ENCODE results near the gene BCORL1.
A peak's percentile ranks its signal among the peaks of the same experiment; 100 is the strongest.

Gene BCORL1

GRCh38 chrX:129982300-129983251, at the start of gene BCORL1:
Gene BCORL1 (plus strand): TSS chrX:129982635. CDS start chrX:130005232, 22,597 bp downstream.
- DNase-seq, result peak; percentile 89

GRCh38 chrX:129932821-129933321, 49.6 kb upstream of the BCORL1 start:
- no peak for DNase-seq

GRCh38 chrX:129933700-129934099, 48.7 kb upstream of the BCORL1 start:
- DNase-seq, result no peak

GRCh38 chrX:129934461-129934860, 48.0 kb upstream of the BCORL1 start:
- no peak for DNase-seq

- DNase-seq, result no peak
These were observed 47.5 kb upstream of the BCORL1 start for GRCh38 chrX:129934952-129935351.

GRCh38 chrX:129938081-129938480, 44.4 kb upstream of the BCORL1 start:
- no peak for DNase-seq

GRCh38 chrX:129939986-129940385, 42.4 kb upstream of the BCORL1 start:
- DNase-seq, result no peak

- DNase-seq, result no peak
These were observed 41.7 kb upstream of the BCORL1 start for GRCh38 chrX:129940721-129941120.

GRCh38 chrX:129945131-129945530, 37.3 kb upstream of the BCORL1 start:
- no peak for DNase-seq

- DNase-seq, result no peak
These were observed 29.1 kb upstream of the BCORL1 start for GRCh38 chrX:129953334-129953648.

- no peak for DNase-seq
These were observed 28.6 kb upstream of the BCORL1 start for GRCh38 chrX:129953881-129954280.

- no peak for DNase-seq
These were observed 27.6 kb upstream of the BCORL1 start for GRCh38 chrX:129954804-129955203.

- no peak for DNase-seq
These were observed 26.8 kb upstream of the BCORL1 start for GRCh38 chrX:129955682-129956081.

- DNase-seq, result no peak
These were observed 26.3 kb upstream of the BCORL1 start for GRCh38 chrX:129956145-129956544.

GRCh38 chrX:129956765-129957164, 25.7 kb upstream of the BCORL1 start:
- DNase-seq, result no peak

GRCh38 chrX:129957241-129958082, 25.0 kb upstream of the BCORL1 start:
- no peak for DNase-seq

GRCh38 chrX:129958083-129958465, 24.4 kb upstream of the BCORL1 start:
- DNase-seq, result no peak

- no peak for DNase-seq
These were observed 23.5 kb upstream of the BCORL1 start for GRCh38 chrX:129958814-129959492.

GRCh38 chrX:129959493-129959832, 23.0 kb upstream of the BCORL1 start:
- no peak for DNase-seq

- no peak for DNase-seq
These were observed 21.0 kb upstream of the BCORL1 start for GRCh38 chrX:129961180-129962083.

- no peak for DNase-seq
These were observed 18.7 kb upstream of the BCORL1 start for GRCh38 chrX:129963729-129964128.

- no peak for DNase-seq
These were observed 17.3 kb upstream of the BCORL1 start for GRCh38 chrX:129965166-129965565.
